ENCODE results near the gene KCNE2.

Gene KCNE2, protein sequence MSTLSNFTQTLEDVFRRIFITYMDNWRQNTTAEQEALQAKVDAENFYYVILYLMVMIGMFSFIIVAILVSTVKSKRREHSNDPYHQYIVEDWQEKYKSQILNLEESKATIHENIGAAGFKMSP
- total RNA-seq: 0 reads per million in 2 donors

DNA sequence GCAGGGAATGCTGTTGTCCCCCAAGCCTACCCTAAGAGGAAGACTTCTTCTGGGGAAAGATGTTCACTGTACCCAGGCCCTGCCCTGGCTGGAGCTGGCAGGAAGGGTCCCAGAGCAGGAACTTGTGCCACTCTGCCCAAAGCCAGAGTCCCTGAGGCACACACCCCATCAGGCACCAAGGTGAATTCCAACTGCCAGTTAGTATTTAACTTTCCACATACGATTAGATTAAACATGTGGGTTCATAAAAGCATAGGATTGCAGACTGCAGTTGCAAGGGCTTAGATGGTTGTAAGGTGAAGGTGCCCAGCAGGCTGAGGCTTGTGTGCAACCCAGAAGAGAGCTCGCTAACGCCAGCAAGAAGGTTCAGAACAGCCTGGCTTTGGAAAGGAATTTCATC lies at the start of gene KCNE2:
Gene KCNE2, plus strand, starts transcription at position 274 of the 400 bp plus-strand sequence. CDS start 6,473 bp downstream, outside the sequence.
- no peak for DNase-seq

DNA sequence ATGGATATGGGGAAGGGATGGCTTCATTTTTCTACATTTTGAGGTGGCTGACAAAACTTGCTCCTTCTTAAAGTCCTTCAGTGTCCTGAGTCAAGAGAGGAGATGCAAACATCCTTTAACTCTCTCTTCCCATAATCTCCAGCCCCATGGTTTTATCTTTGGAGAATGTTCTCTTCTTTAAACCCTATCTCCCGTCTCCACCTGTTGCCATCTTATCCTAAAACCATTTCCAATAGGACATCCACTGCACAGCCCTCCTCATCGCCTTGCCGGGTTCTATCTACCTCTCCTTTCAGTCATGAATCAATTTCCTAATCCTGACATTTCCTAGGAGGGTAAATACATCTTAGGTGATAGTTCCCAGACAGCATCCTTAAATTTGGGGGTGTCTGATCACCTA lies 44.2 kb upstream of the KCNE2 start:
- DNase-seq: no peak

DNA sequence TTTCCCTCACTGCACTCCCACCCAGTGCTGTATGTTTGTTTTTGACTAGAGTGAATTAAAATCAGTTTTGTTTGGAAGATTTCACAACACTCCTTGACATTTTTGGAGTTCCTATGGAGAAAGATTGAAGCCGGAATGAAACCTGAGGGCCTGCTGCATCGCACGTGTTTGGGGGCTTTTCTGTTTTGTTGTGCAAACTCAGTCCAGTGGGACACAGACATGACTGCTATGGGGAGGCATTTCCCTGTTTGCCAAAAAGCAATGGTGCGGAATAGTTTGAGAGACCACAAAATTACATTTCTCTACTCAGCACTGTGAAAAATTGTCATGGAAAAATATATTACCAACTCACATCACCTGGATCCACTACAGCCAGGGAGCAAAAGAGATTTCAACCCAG lies 43.8 kb upstream of the KCNE2 start:
- no peak for DNase-seq

DNA sequence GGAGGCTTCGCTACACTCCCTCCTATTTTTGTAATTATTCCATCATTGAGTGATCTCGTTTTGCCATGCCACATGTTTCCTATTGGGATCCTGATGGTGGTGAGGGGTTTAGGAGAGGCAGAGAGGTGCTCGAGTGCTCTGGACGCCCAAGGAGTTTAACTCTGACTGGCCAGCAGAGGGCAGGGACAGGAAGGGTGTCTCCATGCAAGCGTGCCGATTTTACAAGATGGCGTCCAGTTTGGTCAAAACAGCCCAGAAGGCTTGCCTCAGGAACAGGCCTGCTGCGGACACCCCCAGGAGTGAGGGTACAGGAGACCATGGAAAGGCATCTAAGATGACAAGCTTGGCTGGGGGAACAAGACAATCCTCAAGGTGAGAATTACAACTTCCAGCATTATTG lies 33.8 kb upstream of the KCNE2 start:
- no peak for DNase-seq

DNA sequence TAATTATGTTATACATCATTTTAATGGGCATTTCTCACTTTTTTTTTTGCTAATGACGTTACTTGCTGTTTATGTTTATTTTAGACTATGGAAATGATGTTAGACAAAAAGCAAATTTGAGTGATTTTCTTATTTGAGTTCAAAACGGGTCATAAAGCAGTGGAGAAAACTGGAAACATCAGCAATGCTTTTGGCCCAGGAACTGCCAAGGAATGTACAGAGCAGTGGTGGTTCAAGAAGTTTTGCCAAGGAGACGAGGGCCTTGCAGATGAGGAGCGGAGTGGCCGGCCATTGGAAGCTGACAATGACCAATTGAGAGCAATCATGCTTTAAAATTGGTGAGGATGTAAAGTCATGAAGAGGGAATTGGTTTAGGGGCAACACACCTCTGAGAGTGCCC lies 32.1 kb upstream of the KCNE2 start:
- DNase-seq: no peak

DNA sequence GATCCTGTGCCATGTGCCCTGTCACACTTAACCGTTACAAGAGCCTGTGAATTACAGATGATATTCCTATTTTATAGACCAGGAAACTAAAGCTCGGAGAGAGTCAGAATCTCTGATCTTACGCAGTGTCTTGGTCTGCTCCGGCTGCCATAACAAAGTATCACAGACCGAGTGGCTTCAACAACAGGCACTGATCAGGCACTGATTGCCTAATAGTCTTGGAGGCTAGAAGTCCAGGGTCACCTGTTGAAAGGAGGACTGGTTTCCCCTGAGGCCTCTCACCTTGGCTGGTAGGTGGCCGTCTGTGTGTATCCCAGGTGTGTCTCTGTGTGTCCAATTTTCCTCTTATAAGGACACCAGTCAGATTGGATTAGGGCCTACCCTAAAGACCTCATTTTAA lies 31.5 kb upstream of the KCNE2 start:
- no peak for DNase-seq

DNA sequence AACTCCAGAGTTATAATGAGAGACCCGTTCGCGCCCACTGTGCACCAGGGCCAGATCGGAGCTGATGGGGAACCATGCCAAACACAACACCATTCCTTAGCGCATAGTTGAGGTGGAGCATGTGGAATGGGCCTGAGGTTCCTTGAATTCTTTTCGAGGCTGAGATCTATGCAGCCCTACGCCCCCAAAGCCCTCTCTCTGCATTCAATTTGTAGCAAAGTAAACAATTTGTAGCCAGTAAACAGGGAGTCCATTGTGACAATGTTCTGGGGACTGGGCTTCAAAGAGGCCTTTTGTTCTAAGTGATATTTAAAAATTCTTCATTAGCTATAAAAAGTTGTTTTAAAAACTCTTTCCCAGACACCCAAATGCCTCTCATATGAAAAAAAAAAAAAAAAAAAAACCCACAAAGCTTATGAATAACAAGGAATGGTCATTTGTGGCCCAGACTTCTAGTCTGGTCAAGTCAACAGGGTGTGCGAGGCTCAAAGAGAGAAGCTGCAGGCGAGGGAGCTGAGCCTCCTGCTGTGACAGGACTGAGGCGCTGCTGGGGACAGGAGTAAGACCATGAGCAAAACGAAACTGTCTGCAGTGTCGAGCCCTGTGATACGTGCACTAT lies 30.6 kb upstream of the KCNE2 start:
- no peak for DNase-seq

DNA sequence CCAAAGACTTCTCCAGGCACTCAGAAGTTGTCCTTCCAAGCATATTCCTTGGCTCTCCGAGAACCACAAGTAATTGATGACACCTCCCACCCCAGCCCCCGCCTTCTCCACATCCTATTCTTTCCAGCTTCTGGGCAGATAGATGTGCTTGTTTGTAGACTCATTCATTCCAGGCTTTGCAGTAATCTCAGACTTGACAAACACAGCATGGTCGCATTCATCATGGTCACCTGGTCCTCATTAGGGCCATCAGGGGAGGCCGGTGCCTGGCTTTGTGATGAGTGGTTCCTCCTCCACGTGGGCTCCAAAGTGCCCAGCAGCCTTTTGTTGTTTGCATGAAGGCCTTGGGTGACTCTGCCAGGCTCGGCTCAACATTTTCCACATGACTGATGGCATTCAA lies 28.5 kb upstream of the KCNE2 start:
- no peak for DNase-seq

DNA sequence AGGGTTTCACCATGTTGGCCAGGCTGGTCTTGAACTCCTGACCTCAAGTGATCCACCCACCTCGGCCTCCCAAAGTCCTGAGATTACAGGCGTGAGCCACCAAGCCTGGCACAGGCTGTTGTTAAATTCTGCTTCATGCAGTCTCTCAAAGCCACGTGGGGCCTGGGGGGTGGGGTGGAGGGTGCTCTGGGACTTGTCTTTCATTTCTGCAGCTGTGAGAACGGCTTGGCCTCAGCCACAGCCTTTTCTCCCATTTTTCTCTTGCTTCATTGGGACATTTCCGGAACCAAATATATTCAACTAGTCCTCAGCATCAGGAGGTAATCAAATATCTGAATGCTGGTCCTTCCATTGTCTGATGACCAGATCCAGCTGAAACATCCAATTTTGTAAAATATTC lies 27.6 kb upstream of the KCNE2 start:
- no peak for DNase-seq

DNA sequence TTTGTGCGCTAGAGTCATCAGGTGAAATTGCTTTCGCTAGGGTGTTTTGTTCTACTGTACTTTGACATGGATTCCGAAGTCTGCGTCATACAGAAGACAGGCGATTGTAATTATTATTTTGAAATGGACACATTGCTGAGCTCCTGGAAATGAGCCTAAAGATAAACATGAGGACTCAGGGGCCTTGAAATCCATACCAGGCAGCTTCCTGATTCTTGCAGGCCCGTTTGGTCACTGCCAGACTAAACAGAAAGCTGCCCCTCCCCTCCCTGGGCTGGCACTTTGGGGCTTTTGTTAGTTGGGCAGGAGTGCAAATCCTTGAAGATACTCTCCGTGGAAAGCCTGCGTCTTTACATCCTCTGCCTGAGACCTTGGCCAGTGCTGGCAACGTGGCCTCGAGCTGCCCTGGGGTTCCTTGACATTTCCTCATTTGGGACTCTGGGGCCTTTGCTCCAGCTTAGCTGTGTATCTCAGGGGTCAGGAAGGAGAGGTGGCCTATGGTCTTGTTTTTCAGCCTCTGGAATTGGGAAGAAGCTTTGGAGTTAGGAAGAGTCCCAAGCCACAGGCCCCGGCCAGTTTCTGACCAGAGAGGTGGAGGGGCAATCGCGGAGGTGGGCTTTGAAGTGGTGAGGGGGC lies 26.9 kb upstream of the KCNE2 start:
- no peak for DNase-seq

DNA sequence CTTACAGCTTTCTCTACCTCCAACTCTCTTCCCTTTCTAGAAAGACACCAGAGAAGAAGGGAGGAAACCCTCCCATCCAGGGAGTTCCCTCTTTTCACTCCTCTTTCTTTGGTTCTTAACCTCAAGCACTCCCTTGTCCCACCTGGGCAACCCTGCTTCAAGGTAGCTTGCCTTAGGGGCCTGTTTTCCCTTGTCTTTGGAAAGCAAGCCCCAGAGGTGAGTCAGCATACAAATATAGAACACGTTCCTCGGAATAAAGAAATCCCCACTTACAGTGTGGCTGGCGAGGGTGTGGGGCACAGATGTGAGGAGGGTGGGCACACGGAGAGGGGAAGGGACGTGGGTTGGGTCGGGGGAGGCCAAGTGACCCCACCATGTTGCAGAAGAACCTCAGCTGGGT lies 26.1 kb upstream of the KCNE2 start:
- DNase-seq: no peak

DNA sequence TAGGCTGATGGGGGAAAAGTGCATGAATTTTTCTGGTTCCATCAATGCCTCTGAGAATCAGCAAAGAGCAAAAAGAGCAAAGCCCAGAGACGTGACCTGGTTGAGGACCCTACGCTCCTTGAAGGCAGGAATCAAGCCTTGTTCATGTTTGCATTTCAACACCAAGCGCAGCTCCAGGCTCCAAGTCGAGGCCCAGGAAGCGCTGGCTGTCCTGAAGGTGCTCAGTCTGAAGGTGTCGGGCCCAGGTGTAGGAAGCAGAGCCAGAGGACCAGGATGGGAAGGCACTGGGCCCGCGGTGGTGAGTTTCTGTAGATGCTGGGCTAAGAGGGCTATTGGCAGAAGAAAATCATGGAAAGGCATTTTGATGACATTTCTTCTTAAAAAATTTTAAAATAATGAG lies 25.6 kb upstream of the KCNE2 start:
- no peak for DNase-seq

DNA sequence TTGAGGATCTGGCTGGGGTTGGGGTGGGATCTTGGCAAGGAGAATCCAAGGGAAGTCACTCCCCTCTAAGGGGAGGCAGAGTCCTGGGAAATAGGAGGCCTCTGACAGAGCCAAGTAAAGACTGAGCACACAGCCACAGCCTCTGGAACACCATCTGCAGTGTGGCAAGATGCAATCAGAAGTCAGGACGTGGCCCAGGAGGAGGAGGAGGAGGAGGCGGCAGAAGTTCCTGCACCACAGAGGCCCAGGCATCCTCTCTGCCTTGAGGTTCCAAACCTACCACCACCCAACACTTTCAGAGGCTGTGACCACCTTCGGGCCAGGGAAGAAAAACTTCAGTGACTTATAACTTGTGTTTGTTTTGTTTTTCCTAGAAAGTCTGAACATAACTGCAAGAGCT lies 23.7 kb upstream of the KCNE2 start:
- DNase-seq: no peak

DNA sequence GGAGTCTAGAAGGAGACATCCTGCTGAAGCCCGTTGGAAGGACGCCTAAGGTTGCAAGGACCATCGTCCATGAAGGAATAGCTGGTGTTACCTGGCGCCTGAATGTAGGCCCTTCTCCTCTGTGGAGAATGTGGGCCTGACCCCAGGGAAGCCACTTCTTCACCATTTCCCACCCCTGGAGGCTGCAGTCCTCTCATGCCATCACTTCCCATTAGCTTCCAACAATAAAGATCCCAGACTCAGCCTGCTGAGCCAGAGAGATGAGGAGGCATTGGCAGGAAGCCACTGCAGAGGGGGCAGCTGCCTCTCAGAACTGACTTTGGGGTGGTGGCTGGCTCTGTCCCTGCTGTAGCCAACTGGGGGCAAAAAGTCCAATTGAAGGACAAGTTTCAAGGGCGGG lies 21.3 kb upstream of the KCNE2 start:
- no peak for DNase-seq

DNA sequence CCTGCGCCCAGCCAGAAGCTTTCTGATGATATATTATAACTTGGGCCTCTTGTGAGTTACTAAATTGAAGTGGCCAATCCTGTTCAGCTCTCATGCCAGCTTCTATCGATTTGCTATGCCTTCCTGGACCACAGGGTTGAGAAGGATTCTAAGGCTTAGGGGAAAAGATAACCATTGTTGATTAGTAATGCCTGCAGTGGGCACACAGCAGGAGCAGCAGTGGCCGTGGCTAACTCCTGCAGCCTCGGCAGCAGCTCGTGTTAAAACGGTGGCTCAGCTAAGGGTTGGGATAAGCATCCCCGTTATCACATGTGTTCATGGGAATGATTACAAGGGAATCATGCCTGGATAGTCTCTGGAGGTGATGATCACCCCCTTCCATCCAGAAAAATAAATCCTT lies 20.5 kb upstream of the KCNE2 start:
- DNase-seq: no peak

DNA sequence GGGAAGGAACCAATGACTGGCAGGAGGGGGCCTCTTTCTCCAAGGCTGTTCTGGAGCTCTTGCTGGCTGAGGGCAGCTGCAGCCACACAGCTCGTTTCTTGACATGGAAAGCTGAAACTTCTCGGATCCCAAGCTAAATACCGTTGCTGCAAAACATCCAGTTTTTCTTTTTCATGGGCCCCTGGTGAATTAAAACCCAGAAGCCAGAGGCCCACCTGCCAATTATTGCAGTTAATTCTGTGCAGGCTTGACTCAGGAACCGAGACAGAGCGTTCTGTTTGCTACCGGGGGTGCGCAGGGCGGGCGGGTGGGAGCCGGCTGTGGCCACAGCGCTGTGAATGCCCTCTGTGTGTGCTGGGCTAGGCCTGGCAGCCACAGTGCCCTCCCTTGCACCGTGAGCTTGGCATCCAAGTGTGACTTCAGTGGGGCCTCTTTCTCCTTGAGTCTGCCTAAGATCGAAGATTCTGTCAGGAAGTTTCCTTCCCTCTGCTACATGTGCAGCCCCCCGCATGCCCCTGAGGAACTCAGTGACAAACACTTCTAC lies 19.9 kb upstream of the KCNE2 start:
- DNase-seq: no peak

DNA sequence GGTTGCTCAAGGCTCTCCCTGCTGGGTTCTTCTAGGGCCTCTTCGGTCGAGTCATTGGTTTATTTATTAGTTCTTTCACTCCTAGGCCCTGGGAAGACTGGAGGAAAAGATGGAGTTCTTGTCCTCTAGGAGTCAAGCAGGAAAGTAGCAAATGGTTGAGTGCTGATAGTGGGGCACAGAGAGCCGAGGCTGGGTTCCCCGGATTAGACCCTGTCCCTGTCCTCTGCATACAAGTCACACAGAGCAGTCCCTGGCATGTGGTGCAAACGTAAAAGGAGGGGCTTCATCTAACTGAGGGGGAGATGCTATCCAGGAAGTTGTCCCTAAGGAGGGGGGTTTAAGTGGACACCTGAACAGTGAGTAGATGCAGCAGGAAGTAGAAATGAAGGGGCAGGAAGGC lies 19.2 kb upstream of the KCNE2 start:
- DNase-seq: no peak

DNA sequence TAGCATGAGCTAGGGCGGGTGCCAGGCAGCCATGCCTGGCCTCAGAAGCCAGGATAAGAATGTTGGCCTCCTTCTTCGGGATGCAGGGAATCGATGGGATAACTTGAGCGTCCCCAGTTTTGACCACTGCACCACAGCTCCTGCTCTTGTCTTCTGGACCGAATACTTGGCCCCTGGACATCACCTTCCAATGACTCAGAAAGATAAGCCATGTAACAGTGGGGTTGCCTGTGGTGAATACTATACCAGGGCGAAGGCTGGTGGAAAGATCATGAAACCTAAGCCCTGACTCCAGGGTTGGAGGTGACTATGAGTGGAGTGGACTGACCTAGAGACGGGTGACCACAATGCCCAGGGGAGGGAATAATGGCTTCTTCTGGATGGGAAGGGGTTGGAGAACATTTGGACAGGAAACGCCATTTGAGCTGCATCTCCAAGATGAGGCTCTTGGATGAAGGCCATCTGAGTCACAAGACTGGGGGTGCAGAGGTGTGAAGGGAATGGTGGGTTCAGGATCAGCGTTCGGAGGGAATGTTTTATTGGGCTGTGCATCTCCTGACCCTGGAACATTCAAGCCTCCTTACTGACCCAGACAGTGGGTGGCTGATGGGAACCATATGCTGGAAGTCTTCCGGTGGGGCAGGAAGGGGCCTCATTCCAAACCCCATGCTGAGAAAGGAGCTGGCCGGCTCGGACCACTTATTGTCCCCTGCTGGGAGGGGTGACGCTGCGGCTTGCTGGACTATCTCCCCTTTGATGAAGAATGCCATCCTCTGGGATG lies 18.5 kb upstream of the KCNE2 start:
- DNase-seq: no peak

DNA sequence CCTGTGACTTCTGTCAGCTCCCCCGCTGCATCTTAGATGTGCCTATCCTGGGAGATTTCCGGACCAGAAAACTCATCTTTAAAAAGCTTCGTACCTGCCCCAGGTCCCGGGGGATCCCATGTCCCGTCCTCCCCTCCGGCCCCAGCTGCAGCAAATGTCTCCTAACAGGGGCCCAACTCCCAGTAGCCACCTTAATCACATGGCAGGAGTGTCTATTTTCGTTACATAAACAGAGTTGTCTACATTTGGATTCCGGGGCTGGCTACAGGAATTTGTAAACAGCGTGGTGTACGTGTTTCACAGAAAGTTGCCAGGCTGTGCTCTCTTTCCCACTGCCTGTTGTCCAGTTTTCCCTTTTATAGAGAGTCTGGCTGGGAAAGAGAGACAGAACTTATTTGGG lies 17.9 kb upstream of the KCNE2 start:
- DNase-seq: no peak

DNA sequence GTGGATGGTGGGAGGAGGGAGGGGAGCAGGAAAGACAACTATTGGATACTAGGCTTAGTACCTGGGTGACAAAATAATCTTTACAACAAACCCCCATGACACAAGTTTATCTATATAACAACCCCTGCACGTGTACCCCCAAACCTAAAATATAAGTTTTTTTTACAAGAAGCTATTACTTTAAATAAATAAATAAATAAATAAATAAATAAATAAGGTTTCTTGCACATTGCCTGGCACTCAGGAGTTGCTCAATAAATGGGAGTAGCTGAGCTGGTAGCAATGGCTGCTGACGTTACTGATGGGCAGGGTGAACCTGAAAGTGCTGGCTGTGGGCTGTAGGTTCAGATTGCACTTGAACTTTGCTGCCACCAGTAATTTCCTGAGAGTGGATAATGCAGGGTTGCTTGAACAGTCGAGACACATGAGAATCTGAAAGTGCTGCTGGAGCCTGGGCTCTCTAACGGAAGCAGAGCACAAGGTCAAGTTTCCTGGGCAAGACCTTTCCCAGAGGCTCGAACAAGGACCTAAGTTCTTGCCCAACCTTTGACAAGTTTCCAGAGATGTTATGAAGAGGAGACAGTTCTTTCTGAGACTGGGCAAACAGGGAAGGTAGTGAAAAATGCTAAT lies 14.8 kb upstream of the KCNE2 start:
- DNase-seq: no peak

DNA sequence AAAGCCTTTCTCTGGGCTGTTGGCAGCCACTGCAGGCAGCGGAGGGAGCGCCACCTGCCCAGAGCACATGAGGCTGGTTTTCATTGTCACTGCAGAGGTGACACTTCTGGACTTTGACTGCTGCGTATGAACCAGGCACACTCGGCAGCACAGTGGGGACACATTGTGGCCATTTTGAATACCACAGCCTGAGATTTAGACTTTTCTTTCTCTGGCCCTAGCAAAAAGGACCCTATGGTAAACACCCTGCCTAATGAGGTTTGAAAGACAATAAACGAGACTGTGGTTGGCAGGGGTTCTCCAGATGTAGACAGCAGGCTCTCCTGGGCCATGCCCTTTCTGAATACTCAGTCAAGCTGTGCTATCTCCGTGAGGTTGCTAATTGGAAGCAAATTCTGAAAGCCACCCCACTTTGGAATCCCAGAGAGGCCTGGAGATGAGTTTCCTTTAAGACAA lies 12.0 kb upstream of the KCNE2 start:
- peak in 1 of 5 experiments; percentile 64 for DNase-seq

DNA sequence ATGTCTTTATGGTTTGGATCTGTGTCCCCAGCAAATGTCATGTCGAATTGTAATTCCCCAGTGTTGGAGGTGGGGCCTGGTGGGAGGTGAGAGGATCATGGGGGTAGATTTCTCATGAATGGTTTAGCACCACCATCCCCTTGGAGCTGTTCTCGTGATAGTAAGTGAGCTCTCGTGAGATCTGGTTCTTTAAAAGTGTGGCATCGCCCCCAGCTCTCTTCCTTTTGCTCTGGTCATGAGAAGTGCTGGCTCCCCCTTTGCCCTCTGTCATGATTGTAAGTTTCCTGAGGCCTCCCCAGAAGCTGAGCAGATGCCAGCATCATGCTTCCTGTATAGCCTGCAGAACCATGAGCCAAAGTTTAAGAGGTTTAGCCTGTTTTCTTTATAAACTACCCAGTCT lies 11.2 kb upstream of the KCNE2 start:
- no peak for DNase-seq

DNA sequence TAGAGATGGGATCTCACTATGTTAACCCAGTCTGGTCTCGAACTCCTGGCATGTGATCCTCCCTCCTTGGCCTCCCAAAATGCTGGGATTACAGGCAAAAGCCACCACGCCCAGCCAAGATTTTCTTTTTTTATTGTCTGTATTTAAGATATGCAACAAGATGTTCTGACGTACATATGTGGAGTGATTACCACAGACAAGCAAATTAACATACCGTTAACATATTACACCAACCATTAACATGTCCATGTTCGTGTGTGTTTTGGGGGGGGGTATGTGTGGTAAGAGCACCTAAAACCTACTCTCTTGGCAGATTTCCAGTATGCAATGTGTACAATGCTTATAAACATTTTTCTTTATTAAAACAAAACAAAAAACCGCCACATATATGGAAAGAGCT lies 10.6 kb upstream of the KCNE2 start:
- no peak for DNase-seq
